Glutamatergic neuron (in vitro differentiated cells): ENCODE data around the gene ANO3. TPM values are rescaled to one million over a fixed set of nuclear protein-coding genes. Genes with fewer than 3 reads are reported as not detected.

Source experiments
- DNase-seq: peaks from one replicate; pipeline ENCODE4 v3.0.0; 2022
- H3K27ac Mint-ChIP-seq: one replicate; pipeline ENCODE4 v1.8.0; 2020; ENCODE audit warnings: mild to moderate bottlenecking, mixed read lengths, inconsistent platforms; ENCODE audit not compliant: unreplicated experiment
- H3K27me3 Mint-ChIP-seq: one replicate; pipeline ENCODE4 v1.8.0; 2020; ENCODE audit warnings: mild to moderate bottlenecking, moderate library complexity, mixed read lengths, inconsistent platforms; ENCODE audit not compliant: unreplicated experiment
- H3K36me3 Mint-ChIP-seq: one replicate; pipeline ENCODE4 v1.8.0; 2020; ENCODE audit warnings: mild to moderate bottlenecking, mixed read lengths, inconsistent platforms; ENCODE audit not compliant: unreplicated experiment
- H3K4me1 Mint-ChIP-seq: one replicate; pipeline ENCODE4 v1.8.0; 2020; ENCODE audit warnings: mild to moderate bottlenecking, low read depth, mixed read lengths, inconsistent platforms; ENCODE audit not compliant: unreplicated experiment
- H3K4me3 Mint-ChIP-seq: one replicate; pipeline ENCODE4 v1.8.0; 2020; ENCODE audit warnings: mild to moderate bottlenecking, mixed read lengths, inconsistent platforms; ENCODE audit not compliant: unreplicated experiment
- H3K9me3 Mint-ChIP-seq: one replicate; pipeline ENCODE4 v1.8.0; 2020; ENCODE audit warnings: mild to moderate bottlenecking, moderate library complexity, mixed read lengths, inconsistent platforms; ENCODE audit not compliant: unreplicated experiment
- CTCF ChIP-seq: fragments of 200-600 bp; sonication (generic); IDR thresholded peaks from one replicate; pipeline ENCODE4 v1.5.0; 2021; ENCODE audit not compliant: partially characterized antibody, unreplicated experiment
- total RNA-seq: library from RNA; stranded (reverse); fragmentation: NEBNext Ultra II Directional; extraction: Animal tissue kit (Norgen Biotek cat#: 25700); gene quantifications from one replicate; pipeline ENCODE4 v1.2.1, GENCODE V29; 2021; ENCODE audit not compliant: unreplicated experiment

The ANO3 gene
- total RNA-seq, 1 donor from 2014 or later = 12.8 TPM

GRCh38 chr11:26420331-26420730 lies 88.4 kb downstream of the ANO3 start:
- no peaks in the 10 kb centered on the region for H3K27me3 Mint-ChIP-seq
- no peak overlapping the region for H3K27ac Mint-ChIP-seq
- H3K9me3 Mint-ChIP-seq = no peaks in the 10 kb centered on the region
- no peaks in the 10 kb centered on the region for H3K36me3 Mint-ChIP-seq
- no peak overlapping the region for H3K4me3 Mint-ChIP-seq
- DNase-seq = no peak
- H3K4me1 Mint-ChIP-seq = no peaks in the 10 kb centered on the region
- TF ChIP-seq CTCF = no peak

- no peak for DNase-seq
- no peaks in the 10 kb centered on the region for H3K36me3 Mint-ChIP-seq
- no peak overlapping the region for H3K4me3 Mint-ChIP-seq
- no peak for TF ChIP-seq CTCF
- no peaks in the 10 kb centered on the region for H3K4me1 Mint-ChIP-seq
- H3K27ac Mint-ChIP-seq = no peak overlapping the region
- H3K27me3 Mint-ChIP-seq = no peaks in the 10 kb centered on the region
- H3K9me3 Mint-ChIP-seq = no peaks in the 10 kb centered on the region
Observed at GRCh38 chr11:26424255-26424654, 92.3 kb downstream of the ANO3 start.

GRCh38 chr11:26439854-26440253 lies 107.9 kb downstream of the ANO3 start:
- no peak for TF ChIP-seq CTCF
- Mint-ChIP-seq H3K36me3 (no peaks in the 10 kb centered on the region), H3K27ac (no peak overlapping the region), H3K27me3 (no peaks in the 10 kb centered on the region), H3K4me3 (no peak overlapping the region), H3K4me1 (no peaks in the 10 kb centered on the region), H3K9me3 (no peaks in the 10 kb centered on the region)
- no peak for DNase-seq

GRCh38 chr11:26442131-26442530 lies 110.2 kb downstream of the ANO3 start:
- Mint-ChIP-seq H3K36me3 (no peaks in the 10 kb centered on the region), H3K4me3 (no peak overlapping the region), H3K27me3 (no peaks in the 10 kb centered on the region), H3K9me3 (no peaks in the 10 kb centered on the region), H3K27ac (no peak overlapping the region), H3K4me1 (no peaks in the 10 kb centered on the region)
- no peak for DNase-seq
- no peak for TF ChIP-seq CTCF

- H3K4me3 Mint-ChIP-seq = no peak overlapping the region
- no peaks in the 10 kb centered on the region for H3K4me1 Mint-ChIP-seq
- no peak for DNase-seq
- no peaks in the 10 kb centered on the region for H3K36me3 Mint-ChIP-seq
- no peaks in the 10 kb centered on the region for H3K9me3 Mint-ChIP-seq
- no peak for TF ChIP-seq CTCF
- H3K27me3 Mint-ChIP-seq = no peaks in the 10 kb centered on the region
- no peak overlapping the region for H3K27ac Mint-ChIP-seq
Observed at GRCh38 chr11:26443617-26444016, 111.7 kb downstream of the ANO3 start.
